Astrocyte (in vitro differentiated cells and primary cell): ENCODE data around the gene FAS. TPM values are rescaled to one million over a fixed set of nuclear protein-coding genes. Genes with fewer than 3 reads are reported as not detected.

Source experiments
- DNase-seq: peaks from one replicate; pipeline ENCODE4 v3.0.0-alpha.2; 2010; ENCODE audit warnings: low read depth
- FAIRE-seq: peaks from 2 replicates; lab custom pipeline; 2011; peaks lifted over from hg19 to GRCh38; lab: Jason Lieb, UNC
- H2AFZ ChIP-seq: 2 replicates; pipeline ENCODE4 v1.6.0; 2012; ENCODE audit warnings: low read depth, low read length, inconsistent platforms
- H3K27ac ChIP-seq: 2 replicates; pipeline ENCODE4 v1.5.1; 2011; ENCODE audit warnings: low read depth, low read length, inconsistent platforms
- H3K27me3 ChIP-seq: 2 replicates; pipeline ENCODE4 v1.6.0; 2011; ENCODE audit warnings: low read length, inconsistent platforms; ENCODE audit not compliant: insufficient read depth
- H3K36me3 ChIP-seq: 2 replicates; pipeline ENCODE4 v1.5.1; 2011; ENCODE audit warnings: low read length, inconsistent platforms; ENCODE audit not compliant: insufficient read depth
- H3K4me1 ChIP-seq: 2 replicates; pipeline ENCODE4 v1.5.1; 2011; ENCODE audit warnings: low read length, inconsistent platforms; ENCODE audit not compliant: insufficient read depth
- H3K4me2 ChIP-seq: 2 replicates; pipeline ENCODE4 v1.6.0; 2012; ENCODE audit warnings: low read length, inconsistent platforms
- H3K4me3 ChIP-seq: 2 replicates; pipeline ENCODE4 v1.5.1; 2011; ENCODE audit warnings: low read depth, mild to moderate bottlenecking, low read length, inconsistent platforms; ENCODE audit not compliant: insufficient read depth
- H3K79me2 ChIP-seq: 2 replicates; pipeline ENCODE4 v1.6.0; 2012; ENCODE audit warnings: mild to moderate bottlenecking, low read length, inconsistent platforms; ENCODE audit not compliant: insufficient read depth
- H3K9ac ChIP-seq: 2 replicates; pipeline ENCODE4 v1.6.0; 2012; ENCODE audit warnings: mild to moderate bottlenecking, low read length, inconsistent platforms
- H3K9me3 ChIP-seq: 2 replicates; pipeline ENCODE4 v1.5.1; 2012; ENCODE audit warnings: low read depth, mild to moderate bottlenecking, low read length, inconsistent platforms; ENCODE audit not compliant: insufficient read depth
- H4K20me1 ChIP-seq: 2 replicates; pipeline ENCODE4 v1.6.0; 2012; ENCODE audit warnings: low read length, inconsistent platforms; ENCODE audit not compliant: insufficient read depth
- H3K27ac Mint-ChIP-seq: one replicate; pipeline ENCODE4 v1.8.0; 2021; ENCODE audit warnings: mild to moderate bottlenecking, mixed read lengths; ENCODE audit not compliant: unreplicated experiment
- H3K27me3 Mint-ChIP-seq: one replicate; pipeline ENCODE4 v1.8.0; 2021; ENCODE audit warnings: low read depth, mixed read lengths; ENCODE audit not compliant: unreplicated experiment
- H3K36me3 Mint-ChIP-seq: one replicate; pipeline ENCODE4 v1.8.0; 2021; ENCODE audit warnings: low read depth, mixed read lengths; ENCODE audit not compliant: unreplicated experiment
- H3K4me1 Mint-ChIP-seq: one replicate; pipeline ENCODE4 v1.8.0; 2021; ENCODE audit warnings: low read depth, mixed read lengths; ENCODE audit not compliant: unreplicated experiment
- H3K4me3 Mint-ChIP-seq: one replicate; pipeline ENCODE4 v1.8.0; 2021; ENCODE audit warnings: mild to moderate bottlenecking, moderate library complexity, mixed read lengths; ENCODE audit not compliant: unreplicated experiment
- H3K9me3 Mint-ChIP-seq: one replicate; pipeline ENCODE4 v1.8.0; 2021; ENCODE audit warnings: mild to moderate bottlenecking, mixed read lengths; ENCODE audit not compliant: unreplicated experiment
- CTCF ChIP-seq: IDR thresholded peaks from 2 replicates; pipeline ENCODE4 v1.5.1; 2011; ENCODE audit warnings: low read depth, mild to moderate bottlenecking, inconsistent platforms, low read length, moderate library complexity; ENCODE audit not compliant: insufficient read depth
- EZH2 ChIP-seq: IDR thresholded peaks from 2 replicates; pipeline ENCODE4 v1.6.1; 2012; ENCODE audit warnings: mild to moderate bottlenecking, low read length, inconsistent platforms; ENCODE audit not compliant: insufficient read depth
- total RNA-seq: library from RNA; stranded (reverse); gene quantifications from 2 replicates; pipeline ENCODE4 v1.2.1, GENCODE V29; 2021

Gene FAS
- total RNA-seq, 1 donor from 2014 or later: 32.6 TPM

GRCh38 chr10:88996927-88997326 lies 6.3 kb downstream of the FAS start:
- no peak overlapping the region for H3K27ac Mint-ChIP-seq
- H3K9me3 Mint-ChIP-seq: no peaks in the 10 kb centered on the region
- no peaks in the 10 kb centered on the region for H3K9me3 ChIP-seq
- peaks cover 17% of the 10 kb centered on the region for H3K4me1 ChIP-seq
- no peaks in the 10 kb centered on the region for H3K27me3 ChIP-seq
- H4K20me1 ChIP-seq: peaks cover 29% of the 10 kb centered on the region
- no peak overlapping the region for H3K4me3 Mint-ChIP-seq
- H3K36me3 ChIP-seq: no peaks in the 10 kb centered on the region
- TF ChIP-seq EZH2 (no peak), CTCF (no peak)
- DNase-seq (no peak), FAIRE-seq (no peak)
- peaks cover 18% of the 10 kb centered on the region for H3K4me1 Mint-ChIP-seq
- no peak overlapping the region for H2AFZ ChIP-seq
- H3K27ac ChIP-seq: no peak overlapping the region
- no peak overlapping the region for H3K4me3 ChIP-seq
- no peaks in the 10 kb centered on the region for H3K27me3 Mint-ChIP-seq
- no peak overlapping the region for H3K9ac ChIP-seq
- H3K36me3 Mint-ChIP-seq: no peaks in the 10 kb centered on the region
- peaks cover 77% of the 10 kb centered on the region for H3K79me2 ChIP-seq
- no peak overlapping the region for H3K4me2 ChIP-seq

- Histone ChIP-seq H3K9ac (no peak overlapping the region), H3K9me3 (no peaks in the 10 kb centered on the region), H2AFZ (no peak overlapping the region), H3K27me3 (no peaks in the 10 kb centered on the region), H3K4me2 (no peak overlapping the region), H3K4me1 (peaks cover 8% of the 10 kb centered on the region), H3K4me3 (no peak overlapping the region), H3K27ac (no peak overlapping the region), H3K36me3 (peaks cover 5% of the 10 kb centered on the region), H4K20me1 (peaks cover 30% of the 10 kb centered on the region), H3K79me2 (peaks cover 52% of the 10 kb centered on the region)
- no peaks in the 10 kb centered on the region for H3K36me3 Mint-ChIP-seq
- H3K27ac Mint-ChIP-seq: no peak overlapping the region
- H3K4me3 Mint-ChIP-seq: no peak overlapping the region
- DNase-seq: no peak
- peak; percentile 32 for FAIRE-seq
- H3K4me1 Mint-ChIP-seq: peaks cover 7% of the 10 kb centered on the region
- TF ChIP-seq EZH2: no peak
- H3K9me3 Mint-ChIP-seq: no peaks in the 10 kb centered on the region
- H3K27me3 Mint-ChIP-seq: no peaks in the 10 kb centered on the region
Observed at GRCh38 chr10:88999625-89000024, 9.0 kb downstream of the FAS start.

- no peak for FAIRE-seq
- peaks cover 38% of the 10 kb centered on the region for H3K79me2 ChIP-seq
- peaks cover 7% of the 10 kb centered on the region for H3K4me1 Mint-ChIP-seq
Observed at GRCh38 chr10:89001024-89001728, 10.6 kb downstream of the FAS start.

More at GRCh38 chr10:89001024-89001728, 10.6 kb downstream of the FAS start:
- Histone ChIP-seq H3K9me3 (no peaks in the 10 kb centered on the region), H3K27ac (no peak overlapping the region), H3K4me1 (peaks cover 8% of the 10 kb centered on the region), H3K4me3 (no peak overlapping the region), H3K9ac (no peak overlapping the region), H2AFZ (no peak overlapping the region), H4K20me1 (peaks cover 24% of the 10 kb centered on the region), H3K4me2 (peak overlapping the region; percentile 30), H3K27me3 (no peaks in the 10 kb centered on the region), H3K36me3 (peaks cover 5% of the 10 kb centered on the region)
- no peak overlapping the region for H3K27ac Mint-ChIP-seq
- no peaks in the 10 kb centered on the region for H3K27me3 Mint-ChIP-seq
- DNase-seq: no peak
- no peak overlapping the region for H3K4me3 Mint-ChIP-seq
- H3K36me3 Mint-ChIP-seq: no peaks in the 10 kb centered on the region
- H3K9me3 Mint-ChIP-seq: no peaks in the 10 kb centered on the region
- no peak for TF ChIP-seq CTCF
- TF ChIP-seq EZH2: no peak
